GM12874 (cell line): ENCODE results near the gene NRAP.

Experiments
- TF ChIP-seq, protein P1 (sequence below): IDR thresholded peaks from 2 replicates; pipeline ENCODE4 v1.5.1; 2011; ENCODE audit warnings: low read depth, mild to moderate bottlenecking, control low read depth, low read length, moderate library complexity; ENCODE audit not compliant: insufficient read depth

The NRAP gene

DNA sequence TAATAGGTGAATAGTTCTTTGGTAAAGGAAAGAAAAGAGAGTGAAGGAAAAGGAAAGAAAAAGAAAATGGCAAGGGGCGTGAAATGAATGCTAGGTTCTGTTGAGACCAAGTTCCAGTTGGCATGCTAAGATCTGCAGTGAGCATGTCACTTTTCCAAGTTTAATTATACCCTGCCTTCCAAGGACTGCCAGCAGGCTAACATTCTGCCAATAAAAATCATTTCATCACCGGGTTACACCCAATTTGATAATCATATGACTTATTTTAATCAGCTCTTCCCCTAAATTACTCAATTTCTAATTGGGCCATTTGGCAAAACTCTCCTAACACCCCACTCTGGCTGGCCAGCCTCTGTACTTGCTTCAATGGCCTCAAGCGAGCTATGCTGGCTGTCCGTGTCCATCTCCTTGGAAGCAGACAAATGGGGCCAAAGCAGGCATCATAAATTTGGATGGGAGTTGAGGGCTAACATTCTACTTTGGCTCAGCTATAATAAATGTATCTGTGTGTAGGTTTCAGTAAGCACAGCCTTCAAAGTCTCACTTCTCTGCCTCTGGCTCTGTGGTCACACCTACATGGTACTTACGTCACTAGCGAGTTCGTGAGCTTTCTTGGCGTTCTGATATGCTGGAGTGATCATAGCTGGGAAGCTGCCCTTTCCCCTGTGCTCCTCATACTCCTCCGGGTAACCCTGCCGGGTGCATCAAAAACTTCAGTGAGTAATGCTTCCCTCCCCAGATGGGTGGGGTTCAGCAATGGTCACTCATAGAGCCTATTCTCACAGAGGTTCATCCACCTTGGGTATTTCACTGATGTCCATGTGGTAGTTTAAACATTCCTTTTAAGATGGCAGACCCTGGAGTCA lies 17.3 kb downstream of the NRAP start:
- TF ChIP-seq, protein P1, sequence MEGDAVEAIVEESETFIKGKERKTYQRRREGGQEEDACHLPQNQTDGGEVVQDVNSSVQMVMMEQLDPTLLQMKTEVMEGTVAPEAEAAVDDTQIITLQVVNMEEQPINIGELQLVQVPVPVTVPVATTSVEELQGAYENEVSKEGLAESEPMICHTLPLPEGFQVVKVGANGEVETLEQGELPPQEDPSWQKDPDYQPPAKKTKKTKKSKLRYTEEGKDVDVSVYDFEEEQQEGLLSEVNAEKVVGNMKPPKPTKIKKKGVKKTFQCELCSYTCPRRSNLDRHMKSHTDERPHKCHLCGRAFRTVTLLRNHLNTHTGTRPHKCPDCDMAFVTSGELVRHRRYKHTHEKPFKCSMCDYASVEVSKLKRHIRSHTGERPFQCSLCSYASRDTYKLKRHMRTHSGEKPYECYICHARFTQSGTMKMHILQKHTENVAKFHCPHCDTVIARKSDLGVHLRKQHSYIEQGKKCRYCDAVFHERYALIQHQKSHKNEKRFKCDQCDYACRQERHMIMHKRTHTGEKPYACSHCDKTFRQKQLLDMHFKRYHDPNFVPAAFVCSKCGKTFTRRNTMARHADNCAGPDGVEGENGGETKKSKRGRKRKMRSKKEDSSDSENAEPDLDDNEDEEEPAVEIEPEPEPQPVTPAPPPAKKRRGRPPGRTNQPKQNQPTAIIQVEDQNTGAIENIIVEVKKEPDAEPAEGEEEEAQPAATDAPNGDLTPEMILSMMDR = no peak

DNA sequence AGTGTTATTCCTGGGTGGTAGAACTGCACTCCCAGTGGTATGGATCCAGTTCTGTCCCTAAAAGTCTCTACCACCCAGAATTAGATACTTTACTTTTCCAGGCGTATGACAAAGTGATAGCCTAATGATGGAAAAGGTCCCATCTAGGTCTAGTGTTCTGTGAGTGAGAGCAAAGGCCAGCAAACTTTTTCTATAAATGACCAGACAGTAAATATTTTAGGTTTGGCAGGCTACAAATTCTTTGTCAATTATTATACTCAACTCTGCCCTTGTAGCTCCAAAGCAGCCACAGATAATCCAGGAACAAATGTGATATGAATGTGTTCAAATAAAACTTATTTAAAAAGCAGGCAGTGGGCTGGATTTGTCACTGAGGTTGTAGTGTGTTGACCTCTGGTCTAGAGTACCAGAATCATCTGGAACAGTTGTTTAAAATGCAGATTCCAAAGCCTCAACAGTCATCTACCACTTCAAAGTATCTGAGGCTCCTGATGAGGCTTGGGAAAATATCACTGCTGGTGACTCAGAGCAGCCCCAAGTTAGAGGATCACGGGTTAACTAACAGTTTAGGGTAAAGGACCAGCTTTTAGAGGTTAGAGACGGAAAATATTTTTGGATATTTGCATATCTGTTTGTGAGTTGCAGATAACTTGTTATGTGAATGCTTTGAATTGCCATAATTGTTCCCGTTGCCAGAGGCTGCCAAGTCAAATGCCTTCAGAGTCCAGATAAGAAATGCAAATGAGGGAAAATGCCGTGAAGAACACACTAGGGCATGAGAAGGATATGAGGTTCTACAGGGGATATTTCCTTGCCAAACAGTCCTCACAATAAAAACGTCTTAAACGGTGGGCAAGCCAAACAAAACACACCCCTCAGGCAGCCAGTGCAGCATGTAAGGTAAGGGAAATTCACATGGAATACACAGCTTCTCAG lies 19.4 kb downstream of the NRAP start:
- TF ChIP-seq, protein P1 = no peak

DNA sequence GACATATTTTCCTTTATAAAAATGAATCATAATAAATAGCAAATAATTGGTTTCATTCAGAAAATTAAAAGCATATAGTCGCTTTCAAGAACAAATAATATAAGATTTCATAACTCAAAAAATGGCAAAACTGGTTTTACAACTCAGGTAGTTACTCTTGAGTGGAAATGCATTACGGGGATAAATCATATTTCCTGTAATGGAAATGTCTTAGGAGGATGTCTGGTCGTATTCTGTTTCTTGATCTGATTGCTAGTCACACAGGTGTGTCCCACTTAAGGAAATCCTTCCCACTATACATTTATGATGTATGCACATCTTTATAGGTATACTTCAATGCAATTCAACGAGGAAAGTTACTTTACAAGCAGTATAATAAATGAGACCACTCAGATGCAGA lies 20.7 kb downstream of the NRAP start:
- TF ChIP-seq, protein P1 = no peak

DNA sequence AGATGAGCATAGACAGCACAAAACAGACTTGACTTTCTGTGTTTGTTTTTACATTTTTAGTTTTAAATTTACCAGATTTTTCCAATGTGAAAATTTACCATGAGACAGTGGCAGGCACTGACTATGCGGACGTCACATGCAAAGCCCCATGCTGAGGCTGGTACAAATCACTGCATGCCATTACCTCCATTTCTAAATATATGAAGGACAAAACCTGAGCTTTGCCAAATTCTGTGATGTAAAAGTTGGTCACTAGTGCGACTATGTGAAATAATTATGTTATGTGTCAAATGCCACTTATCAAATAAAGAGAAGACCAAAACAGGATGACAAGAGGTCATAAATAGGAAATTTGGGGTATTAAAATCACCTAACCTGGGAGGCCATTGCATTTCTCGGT lies 22.1 kb downstream of the NRAP start:
- TF ChIP-seq, protein P1 = no peak

DNA sequence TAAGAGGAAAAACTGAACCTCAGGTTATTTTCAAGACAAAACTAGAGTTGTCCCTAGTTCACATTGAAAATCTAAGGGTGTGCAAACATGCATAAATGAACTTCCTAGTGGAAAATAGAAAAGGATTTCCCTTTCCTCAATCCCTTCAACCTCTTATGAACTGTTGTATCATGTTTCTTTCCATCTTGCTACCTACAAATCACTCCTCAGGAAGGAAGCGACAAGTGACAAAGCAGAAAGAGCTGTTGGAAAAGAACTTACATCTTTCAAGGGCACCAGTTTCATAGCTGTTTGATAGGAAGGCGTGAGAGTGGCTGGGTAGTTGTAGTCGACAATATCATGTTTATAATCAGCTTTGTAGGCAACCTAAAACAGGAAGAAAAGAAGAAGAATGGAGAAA lies 23.9 kb downstream of the NRAP start:
- TF ChIP-seq, protein P1 = no peak

DNA sequence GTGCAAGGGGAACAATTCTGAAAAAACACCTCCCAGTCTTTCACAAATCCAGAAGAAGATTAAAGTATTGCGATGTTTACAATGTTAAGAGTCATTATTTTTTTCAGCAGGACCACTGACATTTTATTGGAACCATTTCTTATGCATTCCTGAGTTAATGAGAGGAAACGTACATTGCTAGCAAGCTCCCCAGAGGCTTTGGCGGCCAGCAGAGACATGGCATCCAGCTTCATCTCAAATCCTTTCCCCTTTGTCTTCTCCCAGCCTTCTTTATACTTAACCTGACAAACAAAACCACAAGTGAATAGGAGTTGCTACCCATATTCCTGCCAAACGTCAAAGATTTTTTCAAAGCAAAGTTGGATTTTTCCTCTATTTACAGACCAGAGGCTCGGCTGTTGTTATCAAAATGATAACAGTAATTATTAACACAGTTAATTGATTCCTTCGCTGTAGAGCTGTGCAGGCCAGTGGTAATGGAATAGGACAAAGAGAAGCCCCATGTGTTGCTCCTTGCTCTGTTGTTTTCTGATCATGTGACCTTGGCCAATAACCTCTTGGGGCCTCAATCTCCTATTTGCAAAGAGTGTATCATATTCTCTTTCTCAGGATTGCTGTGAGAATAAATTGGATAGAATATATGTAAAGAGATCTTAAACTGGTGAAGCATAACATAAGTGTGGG lies 32.0 kb downstream of the NRAP start:
- TF ChIP-seq, protein P1 = no peak
